SW480 (cell line): Measurements from ENCODE around the gene TBC1D10B.
A peak's percentile ranks its signal among the peaks of the same experiment; 100 is the strongest.

ENCODE experiments used
- DNase-seq: peaks from one replicate; pipeline ENCODE4 v3.0.0-alpha.2; 2016; ENCODE audit warnings: low spot score

The TBC1D10B gene

GRCh38 chr16:30370456-30371247, at the start of gene TBC1D10B:
Gene TBC1D10B, minus strand, starts transcription at chr16:30370494. Its CDS starts 311 bp downstream, at chr16:30370183.
- DNase-seq = peak; percentile 100

GRCh38 chr16:30418350-30419181, 48.3 kb upstream of the TBC1D10B start:
- no peak for DNase-seq

GRCh38 chr16:30417529-30418349, 47.4 kb upstream of the TBC1D10B start:
- peak; percentile 92 for DNase-seq

- DNase-seq = no peak
Observed at GRCh38 chr16:30416624-30417528, 46.6 kb upstream of the TBC1D10B start.

- no peak for DNase-seq
Observed at GRCh38 chr16:30416047-30416603, 45.8 kb upstream of the TBC1D10B start.

- no peak for DNase-seq
Observed at GRCh38 chr16:30414159-30414558, 43.9 kb upstream of the TBC1D10B start.

GRCh38 chr16:30413112-30413806, 43.0 kb upstream of the TBC1D10B start:
- no peak for DNase-seq

- peak; percentile 80 for DNase-seq
Observed at GRCh38 chr16:30409125-30410060, 39.1 kb upstream of the TBC1D10B start.

- no peak for DNase-seq
Observed at GRCh38 chr16:30407804-30408534, 37.7 kb upstream of the TBC1D10B start.

- DNase-seq = peak; percentile 72
Observed at GRCh38 chr16:30407102-30407803, 37.0 kb upstream of the TBC1D10B start, which contains the start of gene ZNF771. Gene ZNF771, plus strand, starts transcription at chr16:30407606. Its CDS starts 448 bp downstream, at chr16:30408054.

GRCh38 chr16:30406795-30407101, 36.5 kb upstream of the TBC1D10B start:
- no peak for DNase-seq

GRCh38 chr16:30401768-30402425, 31.6 kb upstream of the TBC1D10B start:
- DNase-seq = no peak

GRCh38 chr16:30399435-30400186, 29.3 kb upstream of the TBC1D10B start:
- DNase-seq = no peak

GRCh38 chr16:30398661-30399434, 28.6 kb upstream of the TBC1D10B start:
- DNase-seq = no peak

- DNase-seq = no peak
Observed at GRCh38 chr16:30397776-30398660, 27.7 kb upstream of the TBC1D10B start.
